A549 (cell line): ENCODE results near the gene ADSS1. TPM values are rescaled to one million over a fixed set of nuclear protein-coding genes. Genes with fewer than 3 reads are reported as not detected.

Experiments
- ATAC-seq, 2 experiments: fragments of 200-7000 bp in 1 of 2; fragments of >200 bp in 1 of 2; cut with Nextera tagmentation in 1 of 2; cut with Tn5 transposase in 1 of 2; 3 replicates each; pipeline versions ENCODE4 v1.8.0 to v1.9.1; 2018 to 2020; ENCODE audit warnings: mild to moderate bottlenecking in 1 of 2, moderate library complexity in 1 of 2
- CTCF ChIA-PET: fragments of 300-600 bp; sonication (Branson Sonifier 250); formaldehyde crosslinking; extraction: SDS; loops from one replicate; lab custom pipeline; 2021; ENCODE audit warnings: antibody characterized with exemption, inconsistent platforms; lab: Yijun Ruan, JAX
- POLR2A ChIA-PET: fragments of 350-600 bp; formaldehyde crosslinking; extraction: SDS; loops from one replicate; lab custom pipeline; 2021; ENCODE audit warnings: antibody characterized with exemption, inconsistent platforms; lab: Yijun Ruan, JAX
- DNase-seq, 2 experiments: peaks; one replicate each; pipeline versions ENCODE4 v3.0.0 to v3.0.0-alpha.2; 2011 to 2016; ENCODE audit warnings: low read depth in 1 of 2, low spot score in 1 of 2
- FAIRE-seq: peaks from 2 replicates; lab custom pipeline; 2011; peaks lifted over from hg19 to GRCh38; lab: Jason Lieb, UNC
- H3K27ac ChIP-seq, 2 experiments: fragments of >200 bp; sonication (Bioruptor Twin); formaldehyde crosslinking; 3 replicates each; pipeline ENCODE4 v1.5.1; 2016 to 2017
- H3K4me1 ChIP-seq: fragments of >200 bp; sonication (Bioruptor Twin); formaldehyde crosslinking; 3 replicates; pipeline ENCODE4 v1.6.1; 2016
- H3K4me2 ChIP-seq: fragments of >200 bp; sonication (Bioruptor Twin); formaldehyde crosslinking; 3 replicates; pipeline ENCODE4 v1.6.1; 2016
- H3K4me3 ChIP-seq: fragments of >200 bp; sonication (Bioruptor Twin); formaldehyde crosslinking; 3 replicates; pipeline ENCODE4 v1.5.1; 2016
- H3K9me3 ChIP-seq: fragments of >200 bp; sonication (Bioruptor Twin); formaldehyde crosslinking; 3 replicates; pipeline ENCODE4 v1.6.1; 2016
- CEBPB ChIP-seq, 2 experiments: fragments of >200 bp in 1 of 2; sonication (Bioruptor Twin) in 1 of 2; formaldehyde crosslinking in 1 of 2; IDR thresholded peaks; 2 replicates each; pipeline ENCODE4 v1.6.1; 2012 to 2016
- CHD2 ChIP-seq: fragments of 150-350 bp; IDR thresholded peaks from 2 replicates; pipeline ENCODE4 v1.6.1; 2014; ENCODE audit warnings: low read length; ENCODE audit not compliant: partially characterized antibody
- ESRRA ChIP-seq: fragments of 150-350 bp; IDR thresholded peaks from 2 replicates; pipeline ENCODE4 v1.6.1; 2014; ENCODE audit warnings: mild to moderate bottlenecking, low read length, borderline replicate concordance
- FOSL2 ChIP-seq, 2 experiments: fragments of 450-650 bp in 1 of 2; fragments of >200 bp in 1 of 2; sonication (Bioruptor Twin) in 1 of 2; formaldehyde crosslinking; IDR thresholded peaks; 2 replicates each; pipeline versions ENCODE4 v1.5.0 to v1.6.1; 2016 to 2020; ENCODE audit warnings: mild to moderate bottlenecking in 1 of 2, moderate library complexity in 1 of 2
- FOXS1 ChIP-seq: fragments of 250-450 bp; sonication (Bioruptor Pico); IDR thresholded peaks from 2 replicates; pipeline ENCODE4 v1.5.0; 2020; ENCODE audit warnings: mild to moderate bottlenecking, moderate library complexity
- HOXA7 ChIP-seq: fragments of 250-450 bp; sonication (Bioruptor Pico); IDR thresholded peaks from 2 replicates; pipeline ENCODE4 v1.5.0; 2020; ENCODE audit warnings: mild to moderate bottlenecking, moderate library complexity
- JUN ChIP-seq, 2 experiments: fragments of >200 bp; sonication (Bioruptor Twin); formaldehyde crosslinking; IDR thresholded peaks; 2 replicates in 1 of 2; 3 replicates in 1 of 2; pipeline ENCODE4 v1.6.1; 2016 to 2017
- MAZ ChIP-seq: fragments of 150-350 bp; IDR thresholded peaks from 2 replicates; pipeline ENCODE4 v1.6.1; 2014; ENCODE audit warnings: antibody characterized with exemption, low read depth, low read length, borderline replicate concordance
- MYC ChIP-seq: IDR thresholded peaks from 2 replicates; pipeline ENCODE4 v1.6.1; 2012; ENCODE audit warnings: mild to moderate bottlenecking, inconsistent platforms, low read length, improper control_type of control experiment, borderline replicate concordance
- NFE2L2 ChIP-seq: fragments of 150-350 bp; conservative IDR thresholded peaks from 2 replicates; pipeline ENCODE4 v1.6.1; 2014; ENCODE audit warnings: low read length
- PHF8 ChIP-seq: fragments of 200-600 bp; sonication (generic); IDR thresholded peaks from 2 replicates; pipeline ENCODE4 v1.6.1; 2016; ENCODE audit warnings: low read depth, mild to moderate bottlenecking, antibody characterized with exemption, moderate library complexity, borderline replicate concordance
- POLR2A ChIP-seq: IDR thresholded peaks from 2 replicates; pipeline ENCODE4 v1.6.1; 2012; ENCODE audit warnings: mild to moderate bottlenecking, low read length
- RARB ChIP-seq: fragments of 250-450 bp; sonication (Bioruptor Pico); IDR thresholded peaks from 2 replicates; pipeline ENCODE4 v1.8.0; 2021; ENCODE audit warnings: mild to moderate bottlenecking, moderate library complexity
- SREBF2 ChIP-seq: fragments of 450-650 bp; IDR thresholded peaks from 2 replicates; pipeline ENCODE4 v1.6.1; 2014; ENCODE audit warnings: mild to moderate bottlenecking, moderate library complexity
- TFCP2L1 ChIP-seq: fragments of 250-450 bp; sonication (Bioruptor Pico); IDR thresholded peaks from 2 replicates; pipeline ENCODE4 v1.5.0; 2021; ENCODE audit warnings: mild to moderate bottlenecking
- ZNF302 ChIP-seq: fragments of 250-450 bp; sonication (Bioruptor Pico); IDR thresholded peaks from 2 replicates; pipeline ENCODE4 v1.9.0; 2021; ENCODE audit warnings: inconsistent platforms, mild to moderate bottlenecking, moderate library complexity
- WGBS: methylation state at CpG from one replicate; pipeline ENCODE4 v1.1.6; 2017; ENCODE audit errors: missing lambda C conversion rate; 5-methylcytosine and 5-hydroxymethylcytosine counted together
- polyA plus RNA-seq, 4 experiments: library from polyadenylated mRNA; depleted of rRNA in 3 of 4; stranded (reverse); fragments of >200 nt; fragmentation: RNase III in 1 of 4; extraction: RNeasy Plus Mini Kit Qiagen cat#74134 plus additional on column Dnase treatment in 1 of 4; gene quantifications; 2 replicates in 3 of 4; 3 replicates in 1 of 4; pipeline ENCODE4 v1.2.3, GENCODE V29; 2011 to 2017
- TF ChIP-seq, protein P1 (sequence below): fragments of >200 bp; sonication (Bioruptor Twin); formaldehyde crosslinking; IDR thresholded peaks from 2 replicates; pipeline ENCODE4 v1.6.1; 2016
- TF ChIP-seq, protein P2 (sequence below): IDR thresholded peaks from 2 replicates; pipeline ENCODE4 v1.6.1; 2012
- TF ChIP-seq, protein P3 (sequence below): fragments of >200 bp; sonication (Bioruptor Twin); formaldehyde crosslinking; IDR thresholded peaks from 3 replicates; pipeline ENCODE4 v1.5.1; 2016
- TF ChIP-seq, protein P4 (sequence below): fragments of 450-650 bp; IDR thresholded peaks from 2 replicates; pipeline ENCODE4 v1.6.1; 2014; ENCODE audit warnings: antibody characterized with exemption
- TF ChIP-seq, protein P5 (sequence below): IDR thresholded peaks from 2 replicates; pipeline ENCODE4 v1.6.1; 2012; ENCODE audit warnings: low read depth, borderline replicate concordance

ADSS1 gene
- polyA plus RNA-seq, 2 of the 4 experiments (the other 2 are of a cell fraction) = 6.2 to 10.1 TPM

DNA sequence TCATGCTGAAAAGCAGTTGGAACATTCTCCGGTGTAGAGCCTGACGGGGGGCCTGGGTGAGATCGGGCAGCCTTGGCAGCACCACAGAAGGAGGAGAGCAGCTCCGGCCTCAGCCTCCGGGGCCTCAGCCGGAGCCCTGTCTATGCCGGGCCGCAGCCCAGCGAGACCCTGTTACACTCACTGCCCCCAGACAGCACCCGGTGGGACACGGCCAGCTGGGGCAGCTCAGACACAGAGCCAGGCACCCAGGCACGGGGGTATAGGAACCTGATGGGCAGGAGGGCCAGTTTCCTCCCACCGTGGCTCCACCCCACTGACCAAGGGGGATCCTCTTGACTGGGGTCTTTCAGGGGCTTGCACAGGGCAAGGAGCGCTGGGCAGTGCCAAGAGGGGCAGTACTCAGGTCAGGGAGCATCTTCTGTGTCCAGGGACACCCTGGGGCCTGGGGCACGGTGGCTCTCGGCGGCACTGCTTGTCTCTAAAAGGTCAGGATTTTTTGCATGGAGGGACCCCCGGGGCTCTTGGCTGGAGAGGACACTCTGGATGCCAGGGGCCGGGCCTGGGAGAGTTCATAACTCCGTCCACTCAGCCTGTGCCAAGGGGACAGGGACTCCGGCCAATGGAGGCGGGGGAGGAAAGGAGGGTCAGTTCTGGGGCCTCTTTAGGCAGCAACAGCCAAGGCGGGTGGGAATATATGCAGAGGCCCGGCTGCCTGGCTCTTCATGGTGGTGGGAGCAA lies 25.2 kb upstream of the ADSS1 start:
- no peak for FAIRE-seq

DNA sequence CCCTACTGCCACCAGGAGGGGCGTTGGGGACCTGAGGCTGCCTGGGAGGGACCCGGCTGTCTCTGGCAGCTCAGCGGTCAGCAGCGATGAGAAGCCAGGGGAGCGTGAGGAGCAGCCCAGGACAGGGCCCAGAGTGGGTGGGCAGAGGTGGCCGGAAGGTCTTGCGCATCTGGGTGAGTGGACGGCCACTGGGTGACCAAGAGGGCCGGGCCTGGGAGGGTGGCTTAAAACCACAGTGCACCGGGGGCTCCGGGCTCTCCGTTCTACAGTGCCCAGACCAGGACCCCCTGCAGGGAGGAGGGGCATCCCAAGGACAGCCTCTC lies 24.6 kb upstream of the ADSS1 start:
- POLR2A ChIA-PET = no interaction called here
- H3K27ac ChIP-seq = peak overlapping the region in 1 of 2 experiments; percentile 98; a peak in 3 of 6 replicates
- H3K4me1 ChIP-seq = peaks cover 56% of the 10 kb centered on the region
- ATAC-seq (no peak; a peak in 1 of 6 replicates), FAIRE-seq (no peak), DNase-seq (no peak)
- no peak overlapping the region for H3K4me3 ChIP-seq
- H3K4me2 ChIP-seq = no peak overlapping the region
- CTCF ChIA-PET = interaction anchor here (0.9 to 13.1 kb wide), 4 partner anchors 6 to 26 kb away, joined by 3 to 143 read pairs (median 74); partner anchors contain the start of gene INF2
- WGBS = 95% methylated on average over 10 of the region's 12 CpGs
- TF ChIP-seq CEBPB (IDR thresholded peaks at IDR 0.05) = no peak
- TF ChIP-seq JUN (IDR thresholded peaks at IDR 0.05) = 0 out of 5 replicates have a peak, but pooled peaks of 1 of the 2 experiments have one; percentile 7
- no peaks in the 10 kb centered on the region for H3K9me3 ChIP-seq

More for the DNA sequence above, 25.2 kb upstream of the ADSS1 start:
- POLR2A ChIA-PET = no interaction called here
- CTCF ChIA-PET = interaction anchor here (1.4 to 13.1 kb wide), 8 partner anchors 6 to 621 kb away, joined by 4 to 143 read pairs (median 10); partner anchors contain the start of gene ADSS1
- H3K4me1 ChIP-seq = peaks cover 61% of the 10 kb centered on the region
- TF ChIP-seq, protein P1, sequence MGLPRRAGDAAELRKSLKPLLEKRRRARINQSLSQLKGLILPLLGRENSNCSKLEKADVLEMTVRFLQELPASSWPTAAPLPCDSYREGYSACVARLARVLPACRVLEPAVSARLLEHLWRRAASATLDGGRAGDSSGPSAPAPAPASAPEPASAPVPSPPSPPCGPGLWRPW = no peak
- TF ChIP-seq, protein P2, sequence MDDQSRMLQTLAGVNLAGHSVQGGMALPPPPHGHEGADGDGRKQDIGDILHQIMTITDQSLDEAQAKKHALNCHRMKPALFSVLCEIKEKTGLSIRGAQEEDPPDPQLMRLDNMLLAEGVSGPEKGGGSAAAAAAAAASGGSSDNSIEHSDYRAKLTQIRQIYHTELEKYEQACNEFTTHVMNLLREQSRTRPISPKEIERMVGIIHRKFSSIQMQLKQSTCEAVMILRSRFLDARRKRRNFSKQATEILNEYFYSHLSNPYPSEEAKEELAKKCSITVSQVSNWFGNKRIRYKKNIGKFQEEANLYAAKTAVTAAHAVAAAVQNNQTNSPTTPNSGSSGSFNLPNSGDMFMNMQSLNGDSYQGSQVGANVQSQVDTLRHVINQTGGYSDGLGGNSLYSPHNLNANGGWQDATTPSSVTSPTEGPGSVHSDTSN = 0 out of 2 replicates have a peak, but pooled peaks have one; percentile 2
- no peak for TF ChIP-seq MAZ
- TF ChIP-seq, protein P3, sequence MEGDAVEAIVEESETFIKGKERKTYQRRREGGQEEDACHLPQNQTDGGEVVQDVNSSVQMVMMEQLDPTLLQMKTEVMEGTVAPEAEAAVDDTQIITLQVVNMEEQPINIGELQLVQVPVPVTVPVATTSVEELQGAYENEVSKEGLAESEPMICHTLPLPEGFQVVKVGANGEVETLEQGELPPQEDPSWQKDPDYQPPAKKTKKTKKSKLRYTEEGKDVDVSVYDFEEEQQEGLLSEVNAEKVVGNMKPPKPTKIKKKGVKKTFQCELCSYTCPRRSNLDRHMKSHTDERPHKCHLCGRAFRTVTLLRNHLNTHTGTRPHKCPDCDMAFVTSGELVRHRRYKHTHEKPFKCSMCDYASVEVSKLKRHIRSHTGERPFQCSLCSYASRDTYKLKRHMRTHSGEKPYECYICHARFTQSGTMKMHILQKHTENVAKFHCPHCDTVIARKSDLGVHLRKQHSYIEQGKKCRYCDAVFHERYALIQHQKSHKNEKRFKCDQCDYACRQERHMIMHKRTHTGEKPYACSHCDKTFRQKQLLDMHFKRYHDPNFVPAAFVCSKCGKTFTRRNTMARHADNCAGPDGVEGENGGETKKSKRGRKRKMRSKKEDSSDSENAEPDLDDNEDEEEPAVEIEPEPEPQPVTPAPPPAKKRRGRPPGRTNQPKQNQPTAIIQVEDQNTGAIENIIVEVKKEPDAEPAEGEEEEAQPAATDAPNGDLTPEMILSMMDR = no peak
- TF ChIP-seq ESRRA = no peak
- WGBS = 88% methylated on average over 23 of the region's 24 CpGs
- no peak for DNase-seq
- peak overlapping the region; percentile 60 to 98 for H3K27ac ChIP-seq
- peak overlapping the region; percentile 76; the same call in 1 of the 3 replicates for H3K4me2 ChIP-seq
- no peak overlapping the region for H3K4me3 ChIP-seq
- H3K9me3 ChIP-seq = no peaks in the 10 kb centered on the region
- no peak for ATAC-seq

DNA sequence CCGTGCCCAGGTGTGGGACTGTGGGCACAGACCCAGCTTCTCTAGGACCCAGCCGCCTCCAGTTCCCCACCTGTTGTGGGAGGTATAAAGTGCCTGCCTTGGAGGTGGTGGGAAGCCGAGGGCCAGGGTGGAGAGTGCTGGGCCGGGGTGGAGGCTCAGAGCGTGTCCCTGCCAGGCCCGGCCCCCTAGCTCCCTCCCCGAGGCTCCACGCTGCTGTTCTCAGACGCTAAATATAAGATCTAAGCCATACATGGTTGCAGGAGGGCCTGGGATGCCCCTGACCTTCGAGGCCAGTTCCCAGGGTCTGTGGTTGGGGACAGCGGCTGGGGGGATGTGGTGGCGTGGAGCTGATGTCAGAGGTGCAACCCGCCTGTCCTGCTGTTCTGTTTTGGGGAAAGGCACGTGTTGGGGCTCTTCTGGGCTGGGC lies 23.8 kb upstream of the ADSS1 start:
- Histone ChIP-seq H3K4me3 (no peak overlapping the region), H3K9me3 (no peaks in the 10 kb centered on the region), H3K27ac (peak overlapping the region in 1 of 2 experiments; percentile 98; a peak in 3 of 6 replicates), H3K4me1 (peaks cover 48% of the 10 kb centered on the region), H3K4me2 (no peak overlapping the region)
- POLR2A ChIA-PET = no interaction called here
- DNase-seq = no peak
- 83% methylated on average over 6 of the region's 14 CpGs for WGBS
- CTCF ChIA-PET = interaction anchor here (0.9 to 11.4 kb wide), 3 partner anchors 7 to 20 kb away, joined by 3 to 143 read pairs (median 4); partner anchors contain the start of gene INF2
- no peak for FAIRE-seq
- ATAC-seq = peak in 1 of 2 experiments; percentile 2; a peak in 3 of 6 replicates
- TF ChIP-seq SREBF2 (no peak), TFCP2L1 (CRISPR knock-in tag) (no peak), FOXS1 (CRISPR knock-in tag) (no peak), ZNF302 (CRISPR knock-in tag) (no peak), MYC (no peak), RARB (no peak), FOSL2 (IDR thresholded peaks at IDR 0.05) (no peak), FOSL2 (CRISPR knock-in tag; IDR thresholded peaks at IDR 0.05) (no peak), POLR2A (no peak), HOXA7 (CRISPR knock-in tag) (no peak), CHD2 (no peak), CEBPB (IDR thresholded peaks at IDR 0.05) (no peak), PHF8 (no peak), NFE2L2 (no peak)
- TF ChIP-seq, protein P3 = no peak
- TF ChIP-seq, protein P4, sequence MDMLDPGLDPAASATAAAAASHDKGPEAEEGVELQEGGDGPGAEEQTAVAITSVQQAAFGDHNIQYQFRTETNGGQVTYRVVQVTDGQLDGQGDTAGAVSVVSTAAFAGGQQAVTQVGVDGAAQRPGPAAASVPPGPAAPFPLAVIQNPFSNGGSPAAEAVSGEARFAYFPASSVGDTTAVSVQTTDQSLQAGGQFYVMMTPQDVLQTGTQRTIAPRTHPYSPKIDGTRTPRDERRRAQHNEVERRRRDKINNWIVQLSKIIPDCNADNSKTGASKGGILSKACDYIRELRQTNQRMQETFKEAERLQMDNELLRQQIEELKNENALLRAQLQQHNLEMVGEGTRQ = no peak
- TF ChIP-seq, protein P5, sequence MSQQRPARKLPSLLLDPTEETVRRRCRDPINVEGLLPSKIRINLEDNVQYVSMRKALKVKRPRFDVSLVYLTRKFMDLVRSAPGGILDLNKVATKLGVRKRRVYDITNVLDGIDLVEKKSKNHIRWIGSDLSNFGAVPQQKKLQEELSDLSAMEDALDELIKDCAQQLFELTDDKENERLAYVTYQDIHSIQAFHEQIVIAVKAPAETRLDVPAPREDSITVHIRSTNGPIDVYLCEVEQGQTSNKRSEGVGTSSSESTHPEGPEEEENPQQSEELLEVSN = no peak
